BE2C (cell line): Measurements from ENCODE around the gene CCDC136.

ENCODE experiments used
- DNase-seq: peaks from one replicate; pipeline ENCODE4 v3.0.0-alpha.2; 2020
- H3K27me3 ChIP-seq: fragments of 250-450 bp; sonication (Bioruptor Pico); 2 replicates; pipeline ENCODE4 v1.5.1; 2020; ENCODE audit warnings: mild to moderate bottlenecking
- H3K36me3 ChIP-seq: fragments of 250-450 bp; sonication (Bioruptor Pico); 2 replicates; pipeline ENCODE4 v1.5.1; 2020; ENCODE audit warnings: mild to moderate bottlenecking
- H3K4me1 ChIP-seq: fragments of 250-450 bp; sonication (Bioruptor Pico); 2 replicates; pipeline ENCODE4 v1.5.1; 2020
- H3K4me3 ChIP-seq: 2 replicates; pipeline ENCODE4 v1.5.1; 2011; ENCODE audit warnings: low read depth, low read length
- H3K9me3 ChIP-seq: fragments of 250-450 bp; sonication (Bioruptor Pico); 2 replicates; pipeline ENCODE4 v1.5.1; 2020
- TF ChIP-seq, protein P1 (sequence below): IDR thresholded peaks from 2 replicates; pipeline ENCODE4 v1.5.1; 2012; ENCODE audit warnings: mild to moderate bottlenecking, low read depth, low read length

The CCDC136 gene

GRCh38 chr7:128830231-128831177 is 38.7 kb downstream of the CCDC136 start, which contains the start of gene FLNC:
Gene FLNC (plus strand): TSS chr7:128830406. CDS start chr7:128830638, 232 bp downstream.
- no peaks in the 10 kb centered on the region for H3K36me3 ChIP-seq
- no peaks in the 10 kb centered on the region for H3K9me3 ChIP-seq
- peak within 1 kb of the TSS; percentile 88 for H3K4me3 ChIP-seq
- peak; percentile 57 for DNase-seq
- H3K4me1 ChIP-seq: peaks cover 23% of the 10 kb centered on the region
- TF ChIP-seq, protein P1, sequence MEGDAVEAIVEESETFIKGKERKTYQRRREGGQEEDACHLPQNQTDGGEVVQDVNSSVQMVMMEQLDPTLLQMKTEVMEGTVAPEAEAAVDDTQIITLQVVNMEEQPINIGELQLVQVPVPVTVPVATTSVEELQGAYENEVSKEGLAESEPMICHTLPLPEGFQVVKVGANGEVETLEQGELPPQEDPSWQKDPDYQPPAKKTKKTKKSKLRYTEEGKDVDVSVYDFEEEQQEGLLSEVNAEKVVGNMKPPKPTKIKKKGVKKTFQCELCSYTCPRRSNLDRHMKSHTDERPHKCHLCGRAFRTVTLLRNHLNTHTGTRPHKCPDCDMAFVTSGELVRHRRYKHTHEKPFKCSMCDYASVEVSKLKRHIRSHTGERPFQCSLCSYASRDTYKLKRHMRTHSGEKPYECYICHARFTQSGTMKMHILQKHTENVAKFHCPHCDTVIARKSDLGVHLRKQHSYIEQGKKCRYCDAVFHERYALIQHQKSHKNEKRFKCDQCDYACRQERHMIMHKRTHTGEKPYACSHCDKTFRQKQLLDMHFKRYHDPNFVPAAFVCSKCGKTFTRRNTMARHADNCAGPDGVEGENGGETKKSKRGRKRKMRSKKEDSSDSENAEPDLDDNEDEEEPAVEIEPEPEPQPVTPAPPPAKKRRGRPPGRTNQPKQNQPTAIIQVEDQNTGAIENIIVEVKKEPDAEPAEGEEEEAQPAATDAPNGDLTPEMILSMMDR: no peak
- no peaks in the 10 kb centered on the region for H3K27me3 ChIP-seq

GRCh38 chr7:128831178-128831993 is 39.6 kb downstream of the CCDC136 start:
- TF ChIP-seq, protein P1: no peak
- peak overlapping the region; percentile 88 for H3K4me3 ChIP-seq
- peaks cover 23% of the 10 kb centered on the region for H3K4me1 ChIP-seq
- H3K9me3 ChIP-seq: no peaks in the 10 kb centered on the region
- peaks cover 5% of the 10 kb centered on the region; the same call in 1 of the 2 replicates for H3K36me3 ChIP-seq
- H3K27me3 ChIP-seq: no peaks in the 10 kb centered on the region
- DNase-seq: peak; percentile 90

GRCh38 chr7:128831994-128832879 is 40.5 kb downstream of the CCDC136 start:
- TF ChIP-seq, protein P1: no peak
- Histone ChIP-seq H3K4me3 (peak overlapping the region; percentile 88), H3K4me1 (peaks cover 23% of the 10 kb centered on the region), H3K27me3 (no peaks in the 10 kb centered on the region), H3K36me3 (peaks cover 7% of the 10 kb centered on the region; the same call in 1 of the 2 replicates), H3K9me3 (no peaks in the 10 kb centered on the region)
- DNase-seq: peak; percentile 80

DNA sequence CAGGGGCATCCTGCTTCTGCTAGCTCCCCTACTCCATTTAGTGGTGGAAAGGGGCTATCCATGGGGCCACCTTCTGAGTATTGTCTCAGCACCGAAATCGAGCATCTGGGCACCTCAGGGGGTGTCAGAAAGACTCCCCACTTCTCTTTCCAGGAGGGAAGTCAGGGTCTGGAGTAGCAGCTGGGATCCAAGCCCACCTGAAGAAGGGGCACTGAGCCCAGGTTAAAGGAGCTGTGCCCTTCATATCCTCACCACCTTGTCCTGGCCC is 41.0 kb downstream of the CCDC136 start:
- TF ChIP-seq, protein P1: no peak
- peak overlapping the region; percentile 88 for H3K4me3 ChIP-seq
- peaks cover 7% of the 10 kb centered on the region; the same call in 1 of the 2 replicates for H3K36me3 ChIP-seq
- no peaks in the 10 kb centered on the region for H3K27me3 ChIP-seq
- H3K9me3 ChIP-seq: no peaks in the 10 kb centered on the region
- H3K4me1 ChIP-seq: peaks cover 19% of the 10 kb centered on the region
- no peak for DNase-seq

GRCh38 chr7:128833148-128833945 is 41.6 kb downstream of the CCDC136 start:
- Histone ChIP-seq H3K27me3 (no peaks in the 10 kb centered on the region), H3K4me1 (peaks cover 16% of the 10 kb centered on the region), H3K36me3 (peaks cover 10% of the 10 kb centered on the region; the same call in 1 of the 2 replicates), H3K9me3 (no peaks in the 10 kb centered on the region), H3K4me3 (peak overlapping the region; percentile 88)
- TF ChIP-seq, protein P1: no peak
- DNase-seq: peak; percentile 62
